ENCODE measurements around the gene PODXL2. TPM values are rescaled to one million over a fixed set of nuclear protein-coding genes. Genes with fewer than 3 reads are reported as not detected.
A peak's percentile ranks its signal among the peaks of the same experiment; 100 is the strongest.

The PODXL2 gene
- total RNA-seq (5.8 TPM), polyA plus RNA-seq (ENCODE audit: insufficient read depth in 1 of 8, insufficient read length in 8 of 8, low replicate concordance in 1 of 8) (1 to 10 TPM; 4.7 to 8.9 (median 7.4) TPM)
- long read RNA-seq, donor 1 = 0 reads
- long read RNA-seq, donor 2 = 0 reads
- long read RNA-seq, donor 3 = 0 reads
- long read RNA-seq, donor 4, partial matches to known transcripts = 0 of 1 reads
- long read RNA-seq, donor 4, other reads (novel, unspliced or antisense) = 0 of 1 reads
- long read RNA-seq, donor 5, partial matches to known transcripts = 0 of 4 reads
- long read RNA-seq, donor 5, other reads (novel, unspliced or antisense) = 0 of 4 reads
- long read RNA-seq, donor 6, transcript PODXL2-201 (8 exons, 2,186 nt) = major isoform, 6 of 6 reads
- long read RNA-seq, donor 6, partial matches to known transcripts = 0 of 6 reads
- long read RNA-seq, donor 6, other reads (novel, unspliced or antisense) = 0 of 6 reads
- long read RNA-seq, donor 7, partial matches to known transcripts = 0 of 1 reads
- long read RNA-seq, donor 7, other reads (novel, unspliced or antisense) = 0 of 1 reads
- long read RNA-seq, donor 8 = 0 reads
- long read RNA-seq, donor 9, partial matches to known transcripts = 0 of 1 reads
- long read RNA-seq, donor 9, other reads (novel, unspliced or antisense) = 0 of 1 reads
- long read RNA-seq, donor 10, partial matches to known transcripts = 39 of 39 reads
- long read RNA-seq, donor 10, other reads (novel, unspliced or antisense) = 0 of 39 reads
- long read RNA-seq, donor 11, partial matches to known transcripts = 0 of 4 reads
- long read RNA-seq, donor 11, other reads (novel, unspliced or antisense) = 0 of 4 reads

DNA sequence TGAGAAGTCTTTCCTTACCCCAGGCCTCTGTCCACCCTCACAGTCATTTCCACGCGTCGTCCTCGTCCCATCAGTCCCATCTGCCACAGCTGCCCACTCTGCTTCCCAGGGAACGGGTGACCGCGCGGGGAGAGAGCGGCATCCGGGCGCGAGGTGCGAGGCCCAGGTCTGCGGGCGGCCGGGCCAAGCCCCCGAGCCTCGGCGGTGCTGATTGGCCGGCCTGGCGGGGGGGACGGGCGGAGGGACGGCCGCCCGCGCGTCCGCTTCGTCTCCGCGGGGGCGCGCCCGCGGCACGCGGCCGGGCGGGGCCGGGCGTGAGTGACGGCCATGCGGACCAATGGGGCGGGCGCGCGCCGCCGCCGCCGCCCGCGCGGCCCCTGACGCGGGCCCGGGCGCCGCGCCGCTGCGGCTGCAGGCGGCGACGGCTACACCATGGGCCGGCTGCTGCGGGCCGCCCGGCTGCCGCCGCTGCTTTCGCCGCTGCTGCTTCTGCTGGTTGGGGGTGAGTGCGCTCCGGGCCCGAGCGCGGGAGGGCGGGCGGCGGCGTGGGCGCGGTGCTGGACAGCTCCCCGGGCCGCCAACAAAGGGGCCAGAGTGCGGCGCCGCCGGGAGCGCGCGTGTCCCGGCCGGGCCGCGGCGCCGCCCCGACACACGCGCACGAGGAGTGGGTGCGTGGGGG, at the start of gene PODXL2:
Gene PODXL2, plus strand, starts transcription at position 398 of the 679 bp plus-strand sequence. Its CDS starts 35 bp downstream, at position 433.
- Histone ChIP-seq H3K9me3 (replicated peaks; ENCODE audit: control insufficient read depth, low read depth, low read length) (no peaks in the 10 kb centered on the region), H3K27me3 (ENCODE audit: control insufficient read depth, insufficient read depth, low read length) (peaks cover 23% of the 10 kb centered on the region), H3K27ac (ENCODE audit: low read length) (no peak within 1 kb of the TSS), H3K4me1 (ENCODE audit: control insufficient read depth, insufficient read depth, low read length) (peaks cover 8% of the 10 kb centered on the region), H3K36me3 (ENCODE audit: control insufficient read depth, insufficient read depth, low read length) (no peaks in the 10 kb centered on the region), H3K4me3 (ENCODE audit: low read length) (peak within 1 kb of the TSS; percentile 48)
- DNase-seq = peak; percentile 81
- under 1% methylated on average over 104 of the region's 105 CpGs for WGBS (ENCODE audit: insufficient coverage)

DNA sequence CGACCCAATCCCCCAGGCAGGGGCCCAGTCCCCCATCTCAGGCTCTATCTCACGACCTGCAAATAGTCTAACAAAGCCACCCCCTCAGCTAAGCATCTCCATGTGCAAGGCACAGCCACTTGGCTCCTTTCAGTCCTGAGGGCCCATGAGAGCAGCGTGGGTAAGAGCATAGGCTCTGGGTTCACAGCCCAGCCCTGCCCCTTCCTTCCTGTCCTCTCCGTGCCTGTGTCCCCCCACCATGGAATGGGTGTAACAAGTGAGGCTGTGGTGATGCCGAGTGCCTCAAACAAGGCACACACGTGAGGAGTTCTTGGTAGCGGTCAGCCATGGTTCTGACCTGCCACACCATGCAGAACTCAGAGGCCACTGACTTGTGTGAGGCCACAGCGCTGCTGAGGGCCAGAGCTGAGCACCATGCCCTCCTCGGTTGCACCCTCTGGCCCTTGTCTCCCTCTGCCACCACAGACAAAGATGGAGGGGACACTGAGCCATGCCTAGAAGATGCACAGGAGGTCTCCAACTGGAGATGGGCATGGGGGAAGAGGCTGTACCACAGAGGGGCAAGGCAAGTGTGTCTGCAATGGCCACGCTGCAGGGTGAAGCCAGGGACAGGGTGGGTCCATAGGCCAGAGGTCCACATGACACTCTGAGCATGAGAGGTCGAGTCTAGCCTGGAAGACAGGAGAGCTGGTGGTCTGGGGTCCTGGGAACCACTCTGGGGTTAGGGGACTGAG, 48.5 kb upstream of the PODXL2 start:
- Histone ChIP-seq H3K27ac (ENCODE audit: low read length) (no peak overlapping the region), H3K4me3 (ENCODE audit: low read length) (no peak overlapping the region), H3K4me1 (ENCODE audit: control insufficient read depth, insufficient read depth, low read length) (peaks cover 4% of the 10 kb centered on the region), H3K36me3 (ENCODE audit: control insufficient read depth, insufficient read depth, low read length) (peaks cover 47% of the 10 kb centered on the region), H3K27me3 (ENCODE audit: control insufficient read depth, insufficient read depth, low read length) (no peaks in the 10 kb centered on the region), H3K9me3 (replicated peaks; ENCODE audit: control insufficient read depth, low read depth, low read length) (no peaks in the 10 kb centered on the region)
- DNase-seq = no peak
- 74% methylated on average over 9 of the region's 11 CpGs for WGBS (ENCODE audit: insufficient coverage)

DNA sequence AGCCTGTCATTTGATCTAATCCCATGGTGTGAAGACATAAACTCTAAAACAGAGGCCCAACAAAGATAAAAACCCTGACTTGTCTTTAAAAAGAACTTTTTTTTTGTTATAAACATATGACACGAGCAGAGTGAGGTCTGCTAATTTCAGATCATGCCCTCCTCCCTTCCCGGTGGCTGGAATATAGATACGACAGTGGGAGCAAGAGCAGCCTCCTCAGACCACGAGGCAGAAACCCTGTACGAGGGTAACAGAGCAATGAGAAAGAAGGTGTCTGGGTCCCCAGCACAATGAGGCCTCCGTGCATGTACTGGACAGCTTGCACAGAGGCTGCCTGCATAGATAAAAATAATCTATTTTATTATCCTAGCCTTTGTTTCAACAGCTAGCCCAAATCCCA, 44.3 kb upstream of the PODXL2 start:
- no peak for DNase-seq
- H3K27ac ChIP-seq (ENCODE audit: low read length) = no peak overlapping the region
- 83% methylated on average over 3 of the region's 6 CpGs for WGBS (ENCODE audit: insufficient coverage)
- H3K27me3 ChIP-seq (ENCODE audit: control insufficient read depth, insufficient read depth, low read length) = no peaks in the 10 kb centered on the region
- peaks cover 20% of the 10 kb centered on the region for H3K4me1 ChIP-seq (ENCODE audit: control insufficient read depth, insufficient read depth, low read length)
- H3K4me3 ChIP-seq (ENCODE audit: low read length) = no peak overlapping the region
- peaks cover 24% of the 10 kb centered on the region for H3K36me3 ChIP-seq (ENCODE audit: control insufficient read depth, insufficient read depth, low read length)
- no peaks in the 10 kb centered on the region for H3K9me3 ChIP-seq (replicated peaks; ENCODE audit: control insufficient read depth, low read depth, low read length)

GRCh38 chr3:127585163-127585812, 43.7 kb upstream of the PODXL2 start:
- 79% methylated on average over 2 of the region's 4 CpGs for WGBS (ENCODE audit: insufficient coverage)
- H3K27ac ChIP-seq (ENCODE audit: low read length) = no peak overlapping the region
- DNase-seq = no peak
- H3K36me3 ChIP-seq (ENCODE audit: control insufficient read depth, insufficient read depth, low read length) = peaks cover 23% of the 10 kb centered on the region
- no peaks in the 10 kb centered on the region for H3K9me3 ChIP-seq (replicated peaks; ENCODE audit: control insufficient read depth, low read depth, low read length)
- no peaks in the 10 kb centered on the region for H3K27me3 ChIP-seq (ENCODE audit: control insufficient read depth, insufficient read depth, low read length)
- H3K4me3 ChIP-seq (ENCODE audit: low read length) = no peak overlapping the region
- H3K4me1 ChIP-seq (ENCODE audit: control insufficient read depth, insufficient read depth, low read length) = peaks cover 20% of the 10 kb centered on the region

- no peak for DNase-seq
- peaks cover 19% of the 10 kb centered on the region for H3K36me3 ChIP-seq (ENCODE audit: control insufficient read depth, insufficient read depth, low read length)
- H3K9me3 ChIP-seq (replicated peaks; ENCODE audit: control insufficient read depth, low read depth, low read length) = no peaks in the 10 kb centered on the region
- no peaks in the 10 kb centered on the region for H3K27me3 ChIP-seq (ENCODE audit: control insufficient read depth, insufficient read depth, low read length)
- H3K4me1 ChIP-seq (ENCODE audit: control insufficient read depth, insufficient read depth, low read length) = peaks cover 20% of the 10 kb centered on the region
- H3K4me3 ChIP-seq (ENCODE audit: low read length) = no peak overlapping the region
- WGBS (ENCODE audit: insufficient coverage) = 69% methylated on average over 2 of the region's 6 CpGs
- H3K27ac ChIP-seq (ENCODE audit: low read length) = no peak overlapping the region
These were observed 43.1 kb upstream of the PODXL2 start for GRCh38 chr3:127585813-127586413.

GRCh38 chr3:127587876-127588275, 41.1 kb upstream of the PODXL2 start:
- H3K9me3 ChIP-seq (replicated peaks; ENCODE audit: control insufficient read depth, low read depth, low read length) = no peaks in the 10 kb centered on the region
- no peak overlapping the region for H3K4me3 ChIP-seq (ENCODE audit: low read length)
- peaks cover 30% of the 10 kb centered on the region for H3K4me1 ChIP-seq (ENCODE audit: control insufficient read depth, insufficient read depth, low read length)
- no peaks in the 10 kb centered on the region for H3K27me3 ChIP-seq (ENCODE audit: control insufficient read depth, insufficient read depth, low read length)
- H3K36me3 ChIP-seq (ENCODE audit: control insufficient read depth, insufficient read depth, low read length) = peaks cover 14% of the 10 kb centered on the region
- H3K27ac ChIP-seq (ENCODE audit: low read length) = no peak overlapping the region
- no peak for DNase-seq
- 91% methylated on average over 3 of the region's 4 CpGs for WGBS (ENCODE audit: insufficient coverage)

GRCh38 chr3:127588806-127589577, 40.0 kb upstream of the PODXL2 start:
- Histone ChIP-seq H3K4me3 (ENCODE audit: low read length) (peak overlapping the region; percentile 68), H3K4me1 (ENCODE audit: control insufficient read depth, insufficient read depth, low read length) (peaks cover 30% of the 10 kb centered on the region), H3K27me3 (ENCODE audit: control insufficient read depth, insufficient read depth, low read length) (no peaks in the 10 kb centered on the region), H3K36me3 (ENCODE audit: control insufficient read depth, insufficient read depth, low read length) (peaks cover 14% of the 10 kb centered on the region), H3K27ac (ENCODE audit: low read length) (peak overlapping the region; percentile 62), H3K9me3 (replicated peaks; ENCODE audit: control insufficient read depth, low read depth, low read length) (no peaks in the 10 kb centered on the region)
- WGBS (ENCODE audit: insufficient coverage) = 29% methylated on average over 5 of the region's 12 CpGs
- DNase-seq = no peak

GRCh38 chr3:127589600-127590281, 39.2 kb upstream of the PODXL2 start:
- Histone ChIP-seq H3K4me1 (ENCODE audit: control insufficient read depth, insufficient read depth, low read length) (peaks cover 30% of the 10 kb centered on the region), H3K9me3 (replicated peaks; ENCODE audit: control insufficient read depth, low read depth, low read length) (no peaks in the 10 kb centered on the region), H3K27ac (ENCODE audit: low read length) (peak overlapping the region; percentile 77), H3K36me3 (ENCODE audit: control insufficient read depth, insufficient read depth, low read length) (peaks cover 14% of the 10 kb centered on the region), H3K27me3 (ENCODE audit: control insufficient read depth, insufficient read depth, low read length) (no peaks in the 10 kb centered on the region), H3K4me3 (ENCODE audit: low read length) (peak overlapping the region; percentile 68)
- peak; percentile 27 for DNase-seq
- WGBS (ENCODE audit: insufficient coverage) = under 1% methylated on average over 53 of the region's 56 CpGs

Measured in muscle of leg (tissue), 16 donors.